HG02885 (cell line): ENCODE results near the gene BTNL8.

Experiments used
- ATAC-seq: cut with Tn5 transposase; IDR thresholded peaks from one replicate; pipeline ENCODE4 v1.9.1; 2021; ENCODE audit warnings: mild to moderate bottlenecking; ENCODE audit not compliant: unreplicated experiment, poor library complexity

The BTNL8 gene

GRCh38 chr5:180950291-180950949 lies 51.5 kb downstream of the BTNL8 start:
- ATAC-seq, result no peak

GRCh38 chr5:180959661-180960060 lies 60.7 kb downstream of the BTNL8 start:
- no peak for ATAC-seq

GRCh38 chr5:180960209-180960608 lies 61.2 kb downstream of the BTNL8 start:
- no peak for ATAC-seq

- no peak for ATAC-seq
Observed at GRCh38 chr5:180969406-180969805, 70.4 kb downstream of the BTNL8 start.

- ATAC-seq, result no peak
Observed at GRCh38 chr5:180970336-180970735, 71.4 kb downstream of the BTNL8 start.

- ATAC-seq, result no peak
Observed at GRCh38 chr5:180970875-180971274, 71.9 kb downstream of the BTNL8 start.

GRCh38 chr5:180974612-180975315 lies 75.8 kb downstream of the BTNL8 start:
- ATAC-seq, result peak; percentile 16

- ATAC-seq, result peak; percentile 90
Observed at GRCh38 chr5:180975338-180975737, 76.4 kb downstream of the BTNL8 start.

GRCh38 chr5:180976518-180976917 lies 77.6 kb downstream of the BTNL8 start:
- no peak for ATAC-seq

GRCh38 chr5:180977852-180978251 lies 78.9 kb downstream of the BTNL8 start:
- ATAC-seq, result no peak

GRCh38 chr5:180982008-180982741 lies 83.2 kb downstream of the BTNL8 start:
- ATAC-seq, result no peak

- no peak for ATAC-seq
Observed at GRCh38 chr5:180988016-180988415, 89.1 kb downstream of the BTNL8 start.

- no peak for ATAC-seq
Observed at GRCh38 chr5:180988592-180988991, 89.6 kb downstream of the BTNL8 start, which contains the start of gene BTNL3. TSS of gene BTNL3 (plus strand) at chr5:180988846. CDS start at chr5:180989029, 183 bp downstream.

- peak; percentile 50 for ATAC-seq
Observed at GRCh38 chr5:180990086-180990881, 91.3 kb downstream of the BTNL8 start.

GRCh38 chr5:180990882-180991242 lies 91.9 kb downstream of the BTNL8 start:
- ATAC-seq, result no peak
